Upper lobe of left lung (tissue), 6 donors: ENCODE results near the gene IL1RAPL2. TPM values are rescaled to one million over a fixed set of nuclear protein-coding genes. Genes with fewer than 3 reads are reported as not detected.

ENCODE experiments used
- ATAC-seq, 2 donors: fragments of 200-7000 bp; cut with Tn5 transposase; one replicate each; pipeline ENCODE4 v1.9.1; 2022; ENCODE audit warnings: mild to moderate bottlenecking in 2 of 2, moderate library complexity in 2 of 2; ENCODE audit not compliant: low FRiP score in 2 of 2
- DNase-seq, 2 donors: peaks; one replicate each; pipeline ENCODE4 v3.0.0-alpha.2; 2019 to 2020
- H3K27ac ChIP-seq, 4 donors: fragments of 200-600 bp; sonication (generic); one replicate each; pipeline ENCODE4 v1.5.1; 2016 to 2019
- H3K27me3 ChIP-seq, 4 donors: fragments of 200-600 bp; sonication (generic); one replicate each; pipeline ENCODE4 v1.5.1; 2017 to 2019
- H3K36me3 ChIP-seq, 4 donors: fragments of 200-600 bp; sonication (generic); one replicate each; pipeline ENCODE4 v1.5.1; 2016 to 2019
- H3K4me1 ChIP-seq, 4 donors: fragments of 200-600 bp; sonication (generic); one replicate each; pipeline ENCODE4 v1.5.1; 2018 to 2019
- H3K4me3 ChIP-seq, 4 donors: fragments of 200-600 bp; sonication (generic); one replicate each; pipeline ENCODE4 v1.5.1; 2017 to 2019; ENCODE audit warnings: mild to moderate bottlenecking in 2 of 4, moderate library complexity in 1 of 4
- H3K9me3 ChIP-seq, 4 donors: fragments of 200-600 bp; sonication (generic); one replicate each; pipeline ENCODE4 v1.5.1; 2018 to 2019
- CTCF ChIP-seq, 6 experiments: fragments of 450-650 bp in 4 of 6; fragments of 200-600 bp in 2 of 6; sonication (generic) in 2 of 6; IDR thresholded peaks; one replicate each; pipeline ENCODE4 v1.5.1; 2016 to 2019; ENCODE audit warnings: antibody characterized with exemption in 6 of 6
- EP300 ChIP-seq, 4 donors: sonication (generic); formaldehyde crosslinking; IDR thresholded peaks; one replicate each; pipeline ENCODE4 v1.5.1; 2017; ENCODE audit warnings: antibody characterized with exemption in 4 of 4, control low read depth in 2 of 4
- POLR2A ChIP-seq, 4 donors: fragments of 450-650 bp; IDR thresholded peaks; one replicate each; pipeline ENCODE4 v1.5.1; 2016 to 2017; ENCODE audit warnings: antibody characterized with exemption in 4 of 4, mild to moderate bottlenecking in 2 of 4
- POLR2AphosphoS5 ChIP-seq, 2 donors: sonication (generic); formaldehyde crosslinking; IDR thresholded peaks; one replicate each; pipeline ENCODE4 v1.5.1; 2017; ENCODE audit warnings: antibody characterized with exemption in 2 of 2
- WGBS, 2 donors: methylation state at CpG; one replicate each; pipeline ENCODE4 v1.1.5; 2017 to 2018; 5-methylcytosine and 5-hydroxymethylcytosine counted together
- total RNA-seq, 6 donors: library from RNA; depleted of rRNA in 4 of 6; stranded (reverse); fragments of >200 nt in 4 of 6; gene quantifications; one replicate each; pipeline versions ENCODE4 v1.1.0 to v1.2.1, GENCODE V29; 2016 to 2021
- donor health status: DM: no; HTN: no; CAD: no; lungs with moderate emphysema.
- donor health status: DM: no; HTN: yes; CAD: no; lungs with severe emphysema.

The IL1RAPL2 gene
- total RNA-seq, 6 donors from 2014 or later, result not detected

- DNase-seq, result no peak
- no peaks in the 10 kb centered on the region for H3K27me3 ChIP-seq
- ATAC-seq, result no peak
- H3K36me3 ChIP-seq, result no peaks in the 10 kb centered on the region
- H3K4me1 ChIP-seq, result no peaks in the 10 kb centered on the region
- no peak for TF ChIP-seq POLR2A (IDR thresholded peaks at IDR 0.05)
- TF ChIP-seq EP300 (IDR thresholded peaks at IDR 0.05), result peak in 1 of 4 donors; percentile 83
- H3K27ac ChIP-seq, result peak overlapping the region in 2 of 4 donors; percentile 20 to 30
- no peaks in the 10 kb centered on the region for H3K9me3 ChIP-seq
- H3K4me3 ChIP-seq, result no peak overlapping the region
Observed at GRCh38 chrX:105483011-105483410, 917.0 kb downstream of the IL1RAPL2 start.

GRCh38 chrX:105488716-105489115 lies 922.7 kb downstream of the IL1RAPL2 start:
- WGBS, 2 donors, result 32 to 40% methylated on average over 1 of the region's 1 CpG
- no peaks in the 10 kb centered on the region for H3K9me3 ChIP-seq
- no peak for TF ChIP-seq CTCF (IDR thresholded peaks at IDR 0.05)
- TF ChIP-seq EP300 (IDR thresholded peaks at IDR 0.05), result no peak
- no peak for TF ChIP-seq POLR2AphosphoS5 (IDR thresholded peaks at IDR 0.05)
- TF ChIP-seq POLR2A (IDR thresholded peaks at IDR 0.05), result no peak

GRCh38 chrX:105495376-105495775 lies 929.4 kb downstream of the IL1RAPL2 start:
- Histone ChIP-seq H3K4me3 (no peak overlapping the region), H3K36me3 (no peaks in the 10 kb centered on the region), H3K9me3 (no peaks in the 10 kb centered on the region), H3K27me3 (no peaks in the 10 kb centered on the region), H3K27ac (peak overlapping the region in 1 of 4 donors; percentile 24), H3K4me1 (no peaks in the 10 kb centered on the region)
- DNase-seq (no peak), ATAC-seq (no peak)
- TF ChIP-seq POLR2A (IDR thresholded peaks at IDR 0.05) (no peak), POLR2AphosphoS5 (IDR thresholded peaks at IDR 0.05) (no peak), CTCF (IDR thresholded peaks at IDR 0.05) (no peak), EP300 (IDR thresholded peaks at IDR 0.05) (no peak)

More at GRCh38 chrX:105488716-105489115, 922.7 kb downstream of the IL1RAPL2 start:
- H3K4me3 ChIP-seq, result no peak overlapping the region
- H3K4me1 ChIP-seq, result no peaks in the 10 kb centered on the region
- H3K36me3 ChIP-seq, result no peaks in the 10 kb centered on the region
- DNase-seq (no peak), ATAC-seq (no peak)
- no peaks in the 10 kb centered on the region for H3K27me3 ChIP-seq
- no peak overlapping the region for H3K27ac ChIP-seq

GRCh38 chrX:105502336-105502735 lies 936.3 kb downstream of the IL1RAPL2 start:
- Histone ChIP-seq H3K27me3 (no peaks in the 10 kb centered on the region), H3K4me1 (no peaks in the 10 kb centered on the region), H3K9me3 (no peaks in the 10 kb centered on the region), H3K27ac (no peak overlapping the region), H3K4me3 (no peak overlapping the region), H3K36me3 (no peaks in the 10 kb centered on the region)
- 80 to 92% methylated on average over 1 of the region's 1 CpG for WGBS, 2 donors
- TF ChIP-seq CTCF (IDR thresholded peaks at IDR 0.05) (no peak), EP300 (IDR thresholded peaks at IDR 0.05) (no peak), POLR2AphosphoS5 (IDR thresholded peaks at IDR 0.05) (no peak), POLR2A (IDR thresholded peaks at IDR 0.05) (no peak)
- ATAC-seq (no peak), DNase-seq (no peak)

- Histone ChIP-seq H3K27me3 (no peaks in the 10 kb centered on the region), H3K4me1 (no peaks in the 10 kb centered on the region), H3K27ac (no peak overlapping the region), H3K9me3 (no peaks in the 10 kb centered on the region), H3K4me3 (no peak overlapping the region), H3K36me3 (no peaks in the 10 kb centered on the region)
- ATAC-seq, result no peak
- 54 to 100% methylated on average over 1 of the region's 1 CpG for WGBS, 2 donors
- TF ChIP-seq POLR2AphosphoS5 (IDR thresholded peaks at IDR 0.05) (no peak), POLR2A (IDR thresholded peaks at IDR 0.05) (no peak), CTCF (IDR thresholded peaks at IDR 0.05) (no peak), EP300 (IDR thresholded peaks at IDR 0.05) (no peak)
- DNase-seq, result no peak
Observed at GRCh38 chrX:105515561-105515960, 949.6 kb downstream of the IL1RAPL2 start.
